ENCODE measurements around the gene CCDC198.

The CCDC198 gene

GRCh38 chr14:57487771-57488170 lies 5.9 kb downstream of the CCDC198 start:
- CTCF ChIA-PET = interaction anchor here (0.8 to 1.8 kb wide), 6 partner anchors 8 to 585 kb away, joined by 3 to 7 read pairs (median 4); no protein-coding TSS in a partner anchor
- Histone ChIP-seq H3K27ac (ENCODE audit: insufficient read depth in 1 of 2, low read depth in 1 of 2, low read length in 2 of 2, poor library complexity in 1 of 2, severe bottlenecking in 2 of 2) (no peak overlapping the region), H3K27me3 (replicated peaks in 2 of 5; ENCODE audit: control insufficient read depth in 4 of 5, insufficient read depth in 5 of 5, low read length in 4 of 5) (peaks cover 0 to 9% (median 2%) of the 10 kb centered on the region in 5 experiments), H3K4me1 (ENCODE audit: control extremely low read depth in 1 of 4, control insufficient read depth in 4 of 4, insufficient read depth in 4 of 4, low read length in 3 of 4) (no peaks in the 10 kb centered on the region), H3K4me3 (ENCODE audit: control insufficient read depth in 1 of 7, extremely low read depth in 1 of 7, insufficient read depth in 4 of 7, low read depth in 2 of 7, low read length in 6 of 7) (no peak overlapping the region), H3K9me3 (ENCODE audit: control extremely low read depth in 1 of 5, control insufficient read depth in 4 of 5, insufficient read depth in 2 of 5, low read depth in 1 of 5, low read length in 4 of 5) (no peaks in the 10 kb centered on the region), H3K36me3 (ENCODE audit: control insufficient read depth in 4 of 4, insufficient read depth in 4 of 4, low read length in 3 of 4) (no peaks in the 10 kb centered on the region)
- 88% methylated on average over 1 of the region's 1 CpG for WGBS (ENCODE audit: insufficient coverage)
- POLR2A ChIA-PET = no interaction called here
- DNase-seq = no peak

- Histone ChIP-seq H3K36me3 (ENCODE audit: control insufficient read depth in 4 of 4, insufficient read depth in 4 of 4, low read length in 3 of 4) (no peaks in the 10 kb centered on the region), H3K4me3 (ENCODE audit: control insufficient read depth in 1 of 7, extremely low read depth in 1 of 7, insufficient read depth in 4 of 7, low read depth in 2 of 7, low read length in 6 of 7) (no peak overlapping the region), H3K9me3 (ENCODE audit: control extremely low read depth in 1 of 5, control insufficient read depth in 4 of 5, insufficient read depth in 2 of 5, low read depth in 1 of 5, low read length in 4 of 5) (no peaks in the 10 kb centered on the region), H3K27ac (ENCODE audit: insufficient read depth in 1 of 2, low read depth in 1 of 2, low read length in 2 of 2, poor library complexity in 1 of 2, severe bottlenecking in 2 of 2) (no peak overlapping the region), H3K27me3 (replicated peaks in 2 of 5; ENCODE audit: control insufficient read depth in 4 of 5, insufficient read depth in 5 of 5, low read length in 4 of 5) (peaks cover 0 to 9% (median 2%) of the 10 kb centered on the region in 5 experiments), H3K4me1 (ENCODE audit: control extremely low read depth in 1 of 4, control insufficient read depth in 4 of 4, insufficient read depth in 4 of 4, low read length in 3 of 4) (no peaks in the 10 kb centered on the region)
- peak; percentile 6 to 47 (median 41) for DNase-seq
- WGBS (ENCODE audit: insufficient coverage) = 38% methylated on average over 2 of the region's 3 CpGs
- POLR2A ChIA-PET = no interaction called here
- CTCF ChIA-PET = interaction anchor here (1.3 to 1.8 kb wide), 3 partner anchors 9 to 582 kb away, joined by 3 to 5 read pairs (median 4); no protein-coding TSS in a partner anchor
These were observed 6.8 kb downstream of the CCDC198 start for GRCh38 chr14:57486767-57487379.

GRCh38 chr14:57485635-57486034 lies 8.0 kb downstream of the CCDC198 start:
- H3K9me3 ChIP-seq (ENCODE audit: control extremely low read depth in 1 of 5, control insufficient read depth in 4 of 5, insufficient read depth in 2 of 5, low read depth in 1 of 5, low read length in 4 of 5) = no peaks in the 10 kb centered on the region
- H3K4me3 ChIP-seq (ENCODE audit: control insufficient read depth in 1 of 7, extremely low read depth in 1 of 7, insufficient read depth in 4 of 7, low read depth in 2 of 7, low read length in 6 of 7) = no peak overlapping the region
- H3K27me3 ChIP-seq (replicated peaks in 2 of 5; ENCODE audit: control insufficient read depth in 4 of 5, insufficient read depth in 5 of 5, low read length in 4 of 5) = peaks cover 0 to 8% (median 2%) of the 10 kb centered on the region in 5 experiments
- DNase-seq = no peak
- no peaks in the 10 kb centered on the region for H3K4me1 ChIP-seq (ENCODE audit: control extremely low read depth in 1 of 4, control insufficient read depth in 4 of 4, insufficient read depth in 4 of 4, low read length in 3 of 4)
- ChIA-PET CTCF (interaction anchor here (1.2 kb wide), 2 partner anchors 17 to 583 kb away, joined by 3 read pairs; no protein-coding TSS in a partner anchor), POLR2A (no interaction called here)
- H3K27ac ChIP-seq (ENCODE audit: insufficient read depth in 1 of 2, low read depth in 1 of 2, low read length in 2 of 2, poor library complexity in 1 of 2, severe bottlenecking in 2 of 2) = no peak overlapping the region
- no peaks in the 10 kb centered on the region for H3K36me3 ChIP-seq (ENCODE audit: control insufficient read depth in 4 of 4, insufficient read depth in 4 of 4, low read length in 3 of 4)

GRCh38 chr14:57482120-57482519 lies 11.5 kb downstream of the CCDC198 start:
- POLR2A ChIA-PET = no interaction called here
- CTCF ChIA-PET = interaction anchor here (1.0 to 1.7 kb wide), 2 partner anchors 15 to 591 kb away, joined by 3 read pairs; no protein-coding TSS in a partner anchor
- peaks cover 0 to 6% (median 2%) of the 10 kb centered on the region in 5 experiments for H3K27me3 ChIP-seq (replicated peaks in 2 of 5; ENCODE audit: control insufficient read depth in 4 of 5, insufficient read depth in 5 of 5, low read length in 4 of 5)

GRCh38 chr14:57480051-57480450 lies 13.6 kb downstream of the CCDC198 start:
- ChIA-PET POLR2A (no interaction called here), CTCF (interaction anchor here (1.1 kb wide), 1 partner anchor 8 kb away, joined by 3 read pairs; no protein-coding TSS in a partner anchor)
- 100% methylated on average over 1 of the region's 1 CpG for WGBS (ENCODE audit: insufficient coverage)

More at GRCh38 chr14:57482120-57482519, 11.5 kb downstream of the CCDC198 start:
- 91% methylated on average over 3 of the region's 3 CpGs for WGBS (ENCODE audit: insufficient coverage)
- Histone ChIP-seq H3K36me3 (ENCODE audit: control insufficient read depth in 4 of 4, insufficient read depth in 4 of 4, low read length in 3 of 4) (no peaks in the 10 kb centered on the region), H3K27ac (ENCODE audit: insufficient read depth in 1 of 2, low read depth in 1 of 2, low read length in 2 of 2, poor library complexity in 1 of 2, severe bottlenecking in 2 of 2) (no peak overlapping the region), H3K4me1 (ENCODE audit: control extremely low read depth in 1 of 4, control insufficient read depth in 4 of 4, insufficient read depth in 4 of 4, low read length in 3 of 4) (no peaks in the 10 kb centered on the region), H3K9me3 (ENCODE audit: control extremely low read depth in 1 of 5, control insufficient read depth in 4 of 5, insufficient read depth in 2 of 5, low read depth in 1 of 5, low read length in 4 of 5) (no peaks in the 10 kb centered on the region), H3K4me3 (ENCODE audit: control insufficient read depth in 1 of 7, extremely low read depth in 1 of 7, insufficient read depth in 4 of 7, low read depth in 2 of 7, low read length in 6 of 7) (no peak overlapping the region)
- no peak for DNase-seq

GRCh38 chr14:57479197-57479596 lies 14.5 kb downstream of the CCDC198 start:
- no peak for DNase-seq
- Histone ChIP-seq H3K9me3 (ENCODE audit: control extremely low read depth in 1 of 5, control insufficient read depth in 4 of 5, insufficient read depth in 2 of 5, low read depth in 1 of 5, low read length in 4 of 5) (no peaks in the 10 kb centered on the region), H3K4me1 (ENCODE audit: control extremely low read depth in 1 of 4, control insufficient read depth in 4 of 4, insufficient read depth in 4 of 4, low read length in 3 of 4) (no peaks in the 10 kb centered on the region), H3K36me3 (ENCODE audit: control insufficient read depth in 4 of 4, insufficient read depth in 4 of 4, low read length in 3 of 4) (no peaks in the 10 kb centered on the region), H3K27me3 (replicated peaks in 2 of 5; ENCODE audit: control insufficient read depth in 4 of 5, insufficient read depth in 5 of 5, low read length in 4 of 5) (peaks cover 0 to 5% (median 2%) of the 10 kb centered on the region in 5 experiments), H3K27ac (ENCODE audit: insufficient read depth in 1 of 2, low read depth in 1 of 2, low read length in 2 of 2, poor library complexity in 1 of 2, severe bottlenecking in 2 of 2) (no peak overlapping the region), H3K4me3 (ENCODE audit: control insufficient read depth in 1 of 7, extremely low read depth in 1 of 7, insufficient read depth in 4 of 7, low read depth in 2 of 7, low read length in 6 of 7) (no peak overlapping the region)
- POLR2A ChIA-PET = no interaction called here
- CTCF ChIA-PET = interaction anchor here (1.1 to 1.6 kb wide), 2 partner anchors 9 kb away, joined by 3 read pairs; no protein-coding TSS in a partner anchor
- WGBS (ENCODE audit: insufficient coverage) = 100% methylated on average over 1 of the region's 1 CpG

More at GRCh38 chr14:57480051-57480450, 13.6 kb downstream of the CCDC198 start:
- H3K4me3 ChIP-seq (ENCODE audit: control insufficient read depth in 1 of 7, extremely low read depth in 1 of 7, insufficient read depth in 4 of 7, low read depth in 2 of 7, low read length in 6 of 7) = no peak overlapping the region
- peaks cover 0 to 6% (median 2%) of the 10 kb centered on the region in 5 experiments for H3K27me3 ChIP-seq (replicated peaks in 2 of 5; ENCODE audit: control insufficient read depth in 4 of 5, insufficient read depth in 5 of 5, low read length in 4 of 5)
- no peak for DNase-seq
- H3K27ac ChIP-seq (ENCODE audit: insufficient read depth in 1 of 2, low read depth in 1 of 2, low read length in 2 of 2, poor library complexity in 1 of 2, severe bottlenecking in 2 of 2) = no peak overlapping the region
- no peaks in the 10 kb centered on the region for H3K4me1 ChIP-seq (ENCODE audit: control extremely low read depth in 1 of 4, control insufficient read depth in 4 of 4, insufficient read depth in 4 of 4, low read length in 3 of 4)
- no peaks in the 10 kb centered on the region for H3K9me3 ChIP-seq (ENCODE audit: control extremely low read depth in 1 of 5, control insufficient read depth in 4 of 5, insufficient read depth in 2 of 5, low read depth in 1 of 5, low read length in 4 of 5)
- no peaks in the 10 kb centered on the region for H3K36me3 ChIP-seq (ENCODE audit: control insufficient read depth in 4 of 4, insufficient read depth in 4 of 4, low read length in 3 of 4)

GRCh38 chr14:57478050-57478449 lies 15.6 kb downstream of the CCDC198 start:
- no peak overlapping the region for H3K27ac ChIP-seq (ENCODE audit: insufficient read depth in 1 of 2, low read depth in 1 of 2, low read length in 2 of 2, poor library complexity in 1 of 2, severe bottlenecking in 2 of 2)
- POLR2A ChIA-PET = no interaction called here
- DNase-seq = no peak
- CTCF ChIA-PET = interaction anchor here (0.6 to 1.6 kb wide), 3 partner anchors 8 to 33 kb away, joined by 3 read pairs; no protein-coding TSS in a partner anchor
- H3K9me3 ChIP-seq (ENCODE audit: control extremely low read depth in 1 of 5, control insufficient read depth in 4 of 5, insufficient read depth in 2 of 5, low read depth in 1 of 5, low read length in 4 of 5) = no peaks in the 10 kb centered on the region
- WGBS (ENCODE audit: insufficient coverage) = 100% methylated on average over 1 of the region's 2 CpGs
- peaks cover 0 to 5% (median 1%) of the 10 kb centered on the region in 5 experiments for H3K27me3 ChIP-seq (replicated peaks in 2 of 5; ENCODE audit: control insufficient read depth in 4 of 5, insufficient read depth in 5 of 5, low read length in 4 of 5)
- no peak overlapping the region for H3K4me3 ChIP-seq (ENCODE audit: control insufficient read depth in 1 of 7, extremely low read depth in 1 of 7, insufficient read depth in 4 of 7, low read depth in 2 of 7, low read length in 6 of 7)
- H3K4me1 ChIP-seq (ENCODE audit: control extremely low read depth in 1 of 4, control insufficient read depth in 4 of 4, insufficient read depth in 4 of 4, low read length in 3 of 4) = no peaks in the 10 kb centered on the region
- no peaks in the 10 kb centered on the region for H3K36me3 ChIP-seq (ENCODE audit: control insufficient read depth in 4 of 4, insufficient read depth in 4 of 4, low read length in 3 of 4)
